ENCODE data around the gene HCN1. TPM values are rescaled to one million over a fixed set of nuclear protein-coding genes. Genes with fewer than 3 reads are reported as not detected.

The HCN1 gene
- polyA plus RNA-seq, 1 experiment: not detected

DNA sequence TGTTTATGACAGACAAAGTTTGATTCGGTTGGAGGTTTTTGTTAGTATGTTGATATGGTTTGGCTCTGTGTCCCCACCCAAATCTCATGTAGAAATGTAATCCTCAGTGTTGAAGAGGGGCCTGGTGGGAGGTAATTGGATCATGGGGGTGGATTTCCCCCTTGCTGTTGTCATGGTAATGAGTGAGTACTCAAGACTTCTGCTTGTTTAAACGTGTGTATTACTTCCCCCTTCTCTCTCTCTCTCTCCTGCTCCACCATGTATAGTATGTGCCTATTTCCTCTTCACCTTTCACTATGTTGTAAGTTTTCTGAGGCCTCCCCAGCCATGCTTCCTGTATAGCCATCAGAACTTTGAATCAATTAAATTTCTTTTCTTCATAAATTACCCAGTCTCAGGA is 415.1 kb downstream of the HCN1 start:
- TF ChIP-seq, protein P1, sequence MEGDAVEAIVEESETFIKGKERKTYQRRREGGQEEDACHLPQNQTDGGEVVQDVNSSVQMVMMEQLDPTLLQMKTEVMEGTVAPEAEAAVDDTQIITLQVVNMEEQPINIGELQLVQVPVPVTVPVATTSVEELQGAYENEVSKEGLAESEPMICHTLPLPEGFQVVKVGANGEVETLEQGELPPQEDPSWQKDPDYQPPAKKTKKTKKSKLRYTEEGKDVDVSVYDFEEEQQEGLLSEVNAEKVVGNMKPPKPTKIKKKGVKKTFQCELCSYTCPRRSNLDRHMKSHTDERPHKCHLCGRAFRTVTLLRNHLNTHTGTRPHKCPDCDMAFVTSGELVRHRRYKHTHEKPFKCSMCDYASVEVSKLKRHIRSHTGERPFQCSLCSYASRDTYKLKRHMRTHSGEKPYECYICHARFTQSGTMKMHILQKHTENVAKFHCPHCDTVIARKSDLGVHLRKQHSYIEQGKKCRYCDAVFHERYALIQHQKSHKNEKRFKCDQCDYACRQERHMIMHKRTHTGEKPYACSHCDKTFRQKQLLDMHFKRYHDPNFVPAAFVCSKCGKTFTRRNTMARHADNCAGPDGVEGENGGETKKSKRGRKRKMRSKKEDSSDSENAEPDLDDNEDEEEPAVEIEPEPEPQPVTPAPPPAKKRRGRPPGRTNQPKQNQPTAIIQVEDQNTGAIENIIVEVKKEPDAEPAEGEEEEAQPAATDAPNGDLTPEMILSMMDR (IDR thresholded peaks at IDR 0.05; ENCODE audit: insufficient read depth, low read depth, low read length): no peak
- CTCF ChIA-PET: no interaction called here
- DNase-seq (ENCODE audit: low read depth): no peak
- H3K27me3 ChIP-seq (ENCODE audit: control insufficient read depth, insufficient read depth, low read length): no peaks in the 10 kb centered on the region
- no peaks in the 10 kb centered on the region for H3K36me3 ChIP-seq (ENCODE audit: control insufficient read depth, insufficient read depth, low read length)
- POLR2A ChIA-PET: no interaction called here
- H3K4me3 ChIP-seq (ENCODE audit: low read depth, low read length): no peak overlapping the region

DNA sequence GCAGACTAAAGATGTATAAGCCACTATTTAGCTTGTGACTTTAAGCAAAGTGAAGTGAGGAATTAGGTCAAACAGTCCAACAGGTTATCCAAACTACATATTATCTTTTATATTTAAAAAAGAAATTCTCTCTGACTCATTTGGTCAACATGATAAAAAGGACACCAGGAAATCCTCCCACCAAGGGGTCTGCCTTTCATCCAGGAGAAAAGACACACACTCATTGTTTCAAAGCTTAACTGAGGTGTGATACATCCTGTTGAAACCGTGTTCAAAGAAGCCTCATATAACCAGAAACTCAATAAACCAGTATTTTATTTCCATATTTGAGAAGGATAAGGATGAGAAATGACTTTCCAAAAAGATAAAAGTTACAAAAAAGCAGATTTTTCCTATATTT is 417.1 kb downstream of the HCN1 start:
- no peak for DNase-seq (ENCODE audit: low read depth)
- no peaks in the 10 kb centered on the region for H3K27me3 ChIP-seq (ENCODE audit: control insufficient read depth, insufficient read depth, low read length)
- TF ChIP-seq, protein P1 (IDR thresholded peaks at IDR 0.05; ENCODE audit: insufficient read depth, low read depth, low read length): no peak
- POLR2A ChIA-PET: no interaction called here
- H3K36me3 ChIP-seq (ENCODE audit: control insufficient read depth, insufficient read depth, low read length): no peaks in the 10 kb centered on the region
- CTCF ChIA-PET: no interaction called here
- no peak overlapping the region for H3K4me3 ChIP-seq (ENCODE audit: low read depth, low read length)

DNA sequence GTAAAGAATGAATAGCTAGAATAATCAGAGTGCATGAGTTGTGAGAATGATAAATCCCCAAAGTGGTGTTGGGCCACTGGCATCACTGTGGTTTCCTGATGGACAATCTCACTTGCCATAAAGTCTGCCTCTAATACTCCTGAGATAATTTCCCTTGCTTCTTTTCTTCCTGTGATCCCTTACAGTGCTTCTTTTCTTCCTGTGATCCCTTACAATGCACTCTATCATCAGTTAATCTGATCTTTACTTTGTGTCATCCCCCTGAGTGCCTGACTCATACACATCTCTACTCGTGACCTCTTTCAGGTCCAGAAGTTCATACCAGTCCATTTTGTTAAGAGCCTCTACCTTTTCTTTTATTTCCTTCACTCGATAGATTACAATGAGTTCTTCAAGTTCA is 418.3 kb downstream of the HCN1 start:
- TF ChIP-seq, protein P1 (IDR thresholded peaks at IDR 0.05; ENCODE audit: insufficient read depth, low read depth, low read length): no peak
- H3K4me3 ChIP-seq (ENCODE audit: low read depth, low read length): no peak overlapping the region
- ChIA-PET CTCF (no interaction called here), POLR2A (no interaction called here)
- no peaks in the 10 kb centered on the region for H3K36me3 ChIP-seq (ENCODE audit: control insufficient read depth, insufficient read depth, low read length)
- DNase-seq (ENCODE audit: low read depth): no peak
- H3K27me3 ChIP-seq (ENCODE audit: control insufficient read depth, insufficient read depth, low read length): no peaks in the 10 kb centered on the region

DNA sequence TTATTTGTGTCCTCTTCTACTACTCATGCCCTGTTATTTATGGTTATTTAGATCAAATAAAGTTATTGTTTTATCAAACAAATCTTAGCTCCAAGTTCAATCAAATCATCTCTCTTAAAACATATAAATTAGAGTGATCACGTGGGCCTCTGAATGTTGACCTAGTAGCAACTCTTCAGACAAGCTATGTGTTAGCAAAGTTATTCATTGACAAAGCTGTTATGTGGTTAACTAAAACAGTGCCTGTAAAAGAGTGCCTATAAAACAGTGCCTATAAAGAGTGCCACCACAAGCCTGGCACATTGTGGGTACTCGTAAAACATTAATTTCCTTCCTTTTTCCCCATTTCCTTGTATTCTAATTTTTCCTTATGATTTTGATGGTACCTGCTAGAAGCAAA is 421.9 kb downstream of the HCN1 start:
- ChIA-PET CTCF (no interaction called here), POLR2A (no interaction called here)
- Histone ChIP-seq H3K4me3 (ENCODE audit: low read depth, low read length) (no peak overlapping the region), H3K36me3 (ENCODE audit: control insufficient read depth, insufficient read depth, low read length) (no peaks in the 10 kb centered on the region), H3K27me3 (ENCODE audit: control insufficient read depth, insufficient read depth, low read length) (no peaks in the 10 kb centered on the region)
- no peak for DNase-seq (ENCODE audit: low read depth)
- TF ChIP-seq, protein P1 (IDR thresholded peaks at IDR 0.05; ENCODE audit: insufficient read depth, low read depth, low read length): no peak

DNA sequence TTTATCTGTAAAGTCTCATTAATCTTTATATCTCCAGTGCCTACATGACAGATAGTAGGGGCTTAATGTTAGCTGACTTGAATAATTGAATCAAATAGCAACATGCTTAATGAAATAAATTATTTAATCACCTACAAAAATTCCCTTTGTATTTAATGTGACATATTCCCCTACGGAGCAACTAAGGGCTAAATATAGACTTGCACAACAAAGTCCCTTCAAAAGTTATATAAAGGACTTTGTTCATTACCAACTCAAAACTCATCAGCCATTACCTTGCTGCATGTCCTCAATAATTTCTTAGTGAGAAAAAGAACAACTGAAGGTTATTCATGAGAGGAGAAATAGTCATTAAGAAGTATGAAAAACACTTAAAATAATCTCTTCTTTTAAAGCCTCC is 424.6 kb downstream of the HCN1 start:
- Histone ChIP-seq H3K27me3 (ENCODE audit: control insufficient read depth, insufficient read depth, low read length) (no peaks in the 10 kb centered on the region), H3K4me3 (ENCODE audit: low read depth, low read length) (no peak overlapping the region), H3K36me3 (ENCODE audit: control insufficient read depth, insufficient read depth, low read length) (no peaks in the 10 kb centered on the region)
- POLR2A ChIA-PET: no interaction called here
- CTCF ChIA-PET: no interaction called here
- no peak for DNase-seq (ENCODE audit: low read depth)
- TF ChIP-seq, protein P1 (IDR thresholded peaks at IDR 0.05; ENCODE audit: insufficient read depth, low read depth, low read length): no peak
